ENCODE results near the gene APLN.

The APLN gene

GRCh38 chrX:129648514-129649267 is 6.1 kb downstream of the APLN start:
- H3K27me3 ChIP-seq (ENCODE audit: control insufficient read depth, insufficient read depth, low read length) = peaks cover 76% of the 10 kb centered on the region

GRCh38 chrX:129647418-129648410 is 7.0 kb downstream of the APLN start:
- Histone ChIP-seq H3K4me3 (ENCODE audit: low read depth, low read length) (no peak overlapping the region), H3K4me1 (ENCODE audit: control insufficient read depth, insufficient read depth, low read length) (peaks cover 5% of the 10 kb centered on the region), H3K9ac (ENCODE audit: low read depth, low read length) (no peak overlapping the region), H3K36me3 (ENCODE audit: control insufficient read depth, insufficient read depth, low read length) (no peaks in the 10 kb centered on the region), H3K27me3 (ENCODE audit: control insufficient read depth, insufficient read depth, low read length) (peaks cover 71% of the 10 kb centered on the region), H3K9me3 (ENCODE audit: control insufficient read depth, insufficient read depth, low read length) (no peaks in the 10 kb centered on the region)

More at GRCh38 chrX:129648514-129649267, 6.1 kb downstream of the APLN start:
- Histone ChIP-seq H3K4me1 (ENCODE audit: control insufficient read depth, insufficient read depth, low read length) (peaks cover 5% of the 10 kb centered on the region), H3K36me3 (ENCODE audit: control insufficient read depth, insufficient read depth, low read length) (no peaks in the 10 kb centered on the region), H3K9me3 (ENCODE audit: control insufficient read depth, insufficient read depth, low read length) (no peaks in the 10 kb centered on the region), H3K9ac (ENCODE audit: low read depth, low read length) (no peak overlapping the region), H3K4me3 (ENCODE audit: low read depth, low read length) (no peak overlapping the region)

GRCh38 chrX:129646566-129647417 is 8.0 kb downstream of the APLN start:
- Histone ChIP-seq H3K9ac (ENCODE audit: low read depth, low read length) (no peak overlapping the region), H3K9me3 (ENCODE audit: control insufficient read depth, insufficient read depth, low read length) (no peaks in the 10 kb centered on the region), H3K4me1 (ENCODE audit: control insufficient read depth, insufficient read depth, low read length) (peaks cover 5% of the 10 kb centered on the region), H3K4me3 (ENCODE audit: low read depth, low read length) (no peak overlapping the region), H3K36me3 (ENCODE audit: control insufficient read depth, insufficient read depth, low read length) (no peaks in the 10 kb centered on the region), H3K27me3 (ENCODE audit: control insufficient read depth, insufficient read depth, low read length) (peaks cover 61% of the 10 kb centered on the region)

GRCh38 chrX:129642641-129643040 is 12.1 kb downstream of the APLN start:
- Histone ChIP-seq H3K27me3 (ENCODE audit: control insufficient read depth, insufficient read depth, low read length) (peaks cover 22% of the 10 kb centered on the region), H3K9ac (ENCODE audit: low read depth, low read length) (no peak overlapping the region)

GRCh38 chrX:129641941-129642340 is 12.8 kb downstream of the APLN start:
- H3K36me3 ChIP-seq (ENCODE audit: control insufficient read depth, insufficient read depth, low read length) = no peaks in the 10 kb centered on the region
- H3K4me3 ChIP-seq (ENCODE audit: low read depth, low read length) = no peak overlapping the region
- H3K9me3 ChIP-seq (ENCODE audit: control insufficient read depth, insufficient read depth, low read length) = no peaks in the 10 kb centered on the region
- H3K4me1 ChIP-seq (ENCODE audit: control insufficient read depth, insufficient read depth, low read length) = peaks cover 2% of the 10 kb centered on the region
- peaks cover 16% of the 10 kb centered on the region for H3K27me3 ChIP-seq (ENCODE audit: control insufficient read depth, insufficient read depth, low read length)
- H3K9ac ChIP-seq (ENCODE audit: low read depth, low read length) = no peak overlapping the region

More at GRCh38 chrX:129642641-129643040, 12.1 kb downstream of the APLN start:
- H3K9me3 ChIP-seq (ENCODE audit: control insufficient read depth, insufficient read depth, low read length) = no peaks in the 10 kb centered on the region
- peaks cover 2% of the 10 kb centered on the region for H3K4me1 ChIP-seq (ENCODE audit: control insufficient read depth, insufficient read depth, low read length)
- H3K36me3 ChIP-seq (ENCODE audit: control insufficient read depth, insufficient read depth, low read length) = no peaks in the 10 kb centered on the region
- no peak overlapping the region for H3K4me3 ChIP-seq (ENCODE audit: low read depth, low read length)

GRCh38 chrX:129641469-129641868 is 13.3 kb downstream of the APLN start:
- no peaks in the 10 kb centered on the region for H3K9me3 ChIP-seq (ENCODE audit: control insufficient read depth, insufficient read depth, low read length)
- peaks cover 2% of the 10 kb centered on the region for H3K4me1 ChIP-seq (ENCODE audit: control insufficient read depth, insufficient read depth, low read length)
- H3K36me3 ChIP-seq (ENCODE audit: control insufficient read depth, insufficient read depth, low read length) = no peaks in the 10 kb centered on the region
- H3K9ac ChIP-seq (ENCODE audit: low read depth, low read length) = no peak overlapping the region
- no peak overlapping the region for H3K4me3 ChIP-seq (ENCODE audit: low read depth, low read length)
- H3K27me3 ChIP-seq (ENCODE audit: control insufficient read depth, insufficient read depth, low read length) = peaks cover 14% of the 10 kb centered on the region

- H3K9ac ChIP-seq (ENCODE audit: low read depth, low read length) = no peak overlapping the region
- peaks cover 12% of the 10 kb centered on the region for H3K27me3 ChIP-seq (ENCODE audit: control insufficient read depth, insufficient read depth, low read length)
- no peak overlapping the region for H3K4me3 ChIP-seq (ENCODE audit: low read depth, low read length)
- H3K4me1 ChIP-seq (ENCODE audit: control insufficient read depth, insufficient read depth, low read length) = no peaks in the 10 kb centered on the region
- H3K9me3 ChIP-seq (ENCODE audit: control insufficient read depth, insufficient read depth, low read length) = no peaks in the 10 kb centered on the region
- no peaks in the 10 kb centered on the region for H3K36me3 ChIP-seq (ENCODE audit: control insufficient read depth, insufficient read depth, low read length)
These were observed 14.0 kb downstream of the APLN start for GRCh38 chrX:129640737-129641136.

GRCh38 chrX:129638917-129639316 is 15.8 kb downstream of the APLN start:
- Histone ChIP-seq H3K36me3 (ENCODE audit: control insufficient read depth, insufficient read depth, low read length) (no peaks in the 10 kb centered on the region), H3K4me3 (ENCODE audit: low read depth, low read length) (no peak overlapping the region), H3K4me1 (ENCODE audit: control insufficient read depth, insufficient read depth, low read length) (no peaks in the 10 kb centered on the region), H3K9me3 (ENCODE audit: control insufficient read depth, insufficient read depth, low read length) (no peaks in the 10 kb centered on the region), H3K27me3 (ENCODE audit: control insufficient read depth, insufficient read depth, low read length) (peaks cover 6% of the 10 kb centered on the region), H3K9ac (ENCODE audit: low read depth, low read length) (no peak overlapping the region)

- no peak overlapping the region for H3K9ac ChIP-seq (ENCODE audit: low read depth, low read length)
- no peak overlapping the region for H3K4me3 ChIP-seq (ENCODE audit: low read depth, low read length)
- H3K4me1 ChIP-seq (ENCODE audit: control insufficient read depth, insufficient read depth, low read length) = no peaks in the 10 kb centered on the region
- peaks cover 2% of the 10 kb centered on the region for H3K27me3 ChIP-seq (ENCODE audit: control insufficient read depth, insufficient read depth, low read length)
- H3K9me3 ChIP-seq (ENCODE audit: control insufficient read depth, insufficient read depth, low read length) = no peaks in the 10 kb centered on the region
- no peaks in the 10 kb centered on the region for H3K36me3 ChIP-seq (ENCODE audit: control insufficient read depth, insufficient read depth, low read length)
These were observed 17.3 kb downstream of the APLN start for GRCh38 chrX:129637217-129638109.

- Histone ChIP-seq H3K4me1 (ENCODE audit: control insufficient read depth, insufficient read depth, low read length) (no peaks in the 10 kb centered on the region), H3K36me3 (ENCODE audit: control insufficient read depth, insufficient read depth, low read length) (no peaks in the 10 kb centered on the region), H3K9ac (ENCODE audit: low read depth, low read length) (no peak overlapping the region), H3K9me3 (ENCODE audit: control insufficient read depth, insufficient read depth, low read length) (no peaks in the 10 kb centered on the region), H3K4me3 (ENCODE audit: low read depth, low read length) (no peak overlapping the region), H3K27me3 (ENCODE audit: control insufficient read depth, insufficient read depth, low read length) (peaks cover 2% of the 10 kb centered on the region)
These were observed 18.5 kb downstream of the APLN start for GRCh38 chrX:129636175-129636681.
